Activated T-helper 1 cell treated with Interleukin-2 at 50 U/mL for 16 hours (primary cell): ENCODE results near the gene METRN.
"Not testable (repeated sequence)": the region's sequence is repeated elsewhere in the genome, so short reads cannot be mapped to it uniquely, and the experiment has no call there.

Experiments
- DNase-seq: peaks from one replicate; pipeline ENCODE4 v3.0.0-alpha.2; 2020; ENCODE audit warnings: low read depth

Gene METRN

DNA sequence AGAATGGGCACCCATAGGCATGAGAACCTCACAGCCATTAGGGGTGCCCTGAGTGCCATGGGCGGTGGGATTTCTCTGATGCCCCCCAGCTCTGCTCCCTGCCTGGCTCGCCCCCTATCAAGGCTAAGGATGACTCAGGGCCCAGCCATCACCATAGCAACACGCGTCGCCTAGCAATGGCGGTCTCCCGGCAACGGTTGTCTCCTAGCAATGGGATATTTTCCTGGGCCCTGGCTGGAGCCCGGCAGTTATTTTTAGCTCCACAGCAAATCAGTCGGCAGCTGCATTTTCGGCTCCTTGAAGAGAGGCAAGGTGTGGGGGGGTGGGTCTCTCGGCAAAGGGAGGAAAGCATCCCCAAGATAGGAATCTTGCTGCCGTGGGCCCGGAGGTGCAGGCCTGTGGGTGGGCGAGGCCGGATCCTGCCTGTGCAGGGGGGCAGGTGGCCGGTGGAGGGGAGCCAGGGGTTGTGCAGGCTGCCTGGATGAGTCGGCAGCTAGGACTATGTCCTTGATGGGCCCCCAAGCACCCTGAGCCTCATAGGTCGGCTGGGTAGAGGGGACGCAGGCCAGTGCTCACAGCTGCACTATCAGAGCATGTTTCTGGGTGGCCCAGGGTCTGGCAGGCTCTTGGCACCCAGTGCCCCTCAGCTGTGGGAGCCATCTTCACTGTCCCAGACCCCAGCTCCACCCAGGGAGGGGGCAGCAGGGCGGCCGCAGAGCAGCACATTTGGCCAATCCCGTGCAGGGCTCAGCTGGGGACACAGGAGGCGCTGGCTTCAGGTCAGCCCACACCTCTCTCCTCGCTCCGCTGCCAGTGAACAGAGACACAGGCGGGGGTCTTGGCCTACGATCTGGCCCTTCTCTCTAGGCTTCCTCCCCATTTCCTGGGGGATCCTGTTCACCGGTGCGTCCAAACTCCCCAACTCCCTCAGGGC, 5.1 kb upstream of the METRN start:
- DNase-seq, result no peak

DNA sequence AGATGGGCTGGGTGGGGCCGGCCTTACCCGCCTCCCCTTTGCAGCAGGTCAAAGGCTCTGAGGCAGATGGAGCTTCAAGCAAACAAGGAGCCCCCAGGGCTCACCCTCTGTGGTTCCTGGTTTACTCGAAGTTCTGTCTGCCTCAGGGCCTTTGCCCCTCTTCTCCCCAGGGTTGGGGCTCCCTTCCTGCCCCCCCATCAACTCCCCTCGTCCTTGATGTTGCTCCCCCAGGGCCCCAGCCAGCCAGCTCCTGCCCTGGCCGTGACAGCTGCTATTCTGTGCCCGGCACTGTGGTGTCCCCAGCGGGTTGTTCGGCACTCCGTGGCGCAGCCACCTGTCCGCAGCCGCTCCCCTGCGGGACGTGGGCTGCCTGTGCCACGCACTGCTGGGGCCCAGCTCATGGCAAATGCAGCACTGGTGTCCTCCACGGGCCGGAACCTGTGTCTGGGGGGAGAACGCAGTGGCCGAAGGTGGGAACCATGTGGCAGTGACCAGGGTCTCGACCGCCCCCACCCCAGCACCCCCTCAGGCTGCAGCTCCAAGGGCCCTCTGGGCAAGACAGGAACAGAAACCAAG, 4.3 kb upstream of the METRN start:
- no peak for DNase-seq

DNA sequence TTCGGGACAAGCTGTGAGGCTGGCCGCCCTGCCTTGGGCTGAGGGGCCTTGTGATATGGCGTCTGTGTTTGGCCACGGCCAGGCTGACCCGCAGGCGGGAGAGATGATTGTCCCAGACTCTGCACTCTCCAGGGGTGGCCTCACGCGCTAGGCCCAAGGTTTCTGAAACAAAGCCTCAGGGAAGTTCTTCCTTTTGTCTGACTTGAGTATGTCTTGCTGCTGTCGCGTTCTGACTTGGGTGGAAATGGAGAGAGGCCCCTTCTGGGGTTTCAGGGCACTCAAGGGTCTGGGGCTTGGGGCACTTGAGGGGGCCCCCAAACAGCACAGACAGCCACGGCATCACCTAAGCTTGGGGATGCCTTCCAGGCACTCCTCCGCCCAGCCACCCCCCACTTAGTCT, 3.8 kb upstream of the METRN start:
- DNase-seq, result no peak

DNA sequence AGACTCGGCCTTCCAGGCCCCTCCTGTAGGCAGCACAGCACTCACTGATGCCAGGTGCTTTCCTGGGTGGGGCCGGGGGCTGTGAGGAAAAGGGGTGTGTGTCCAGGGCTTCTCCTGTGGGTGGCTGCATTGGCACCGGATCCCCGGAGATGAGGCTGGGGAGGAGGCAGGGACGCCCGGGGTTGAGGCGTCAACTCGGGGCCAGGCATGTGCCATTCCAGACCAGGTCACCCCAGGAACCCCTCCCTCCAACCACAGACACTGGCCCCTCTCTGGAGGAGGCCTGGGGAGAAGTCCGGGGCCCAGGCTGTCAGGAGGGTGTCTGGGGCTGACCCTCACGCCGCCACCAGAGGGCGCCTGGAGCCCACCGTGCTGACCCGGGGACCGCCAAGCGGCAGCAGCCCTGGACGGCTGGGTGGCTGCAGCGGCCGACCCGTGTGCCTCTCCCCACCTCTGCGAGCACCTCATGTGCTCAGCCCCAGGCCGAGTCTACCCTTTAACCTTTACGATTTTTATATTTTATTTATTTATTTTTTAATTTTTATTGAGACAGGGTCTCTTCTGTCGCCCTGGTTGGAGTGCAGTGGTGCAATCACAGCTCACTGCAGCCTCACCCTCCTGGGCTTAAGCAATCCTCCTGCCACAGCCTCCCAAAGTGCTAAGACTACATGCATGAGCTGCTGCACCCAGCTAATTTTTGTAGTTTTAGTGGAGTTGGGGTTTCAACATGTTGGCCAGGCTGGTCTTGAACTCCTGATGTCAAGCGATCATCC, 3.2 kb upstream of the METRN start:
- peak; percentile 69 for DNase-seq

DNA sequence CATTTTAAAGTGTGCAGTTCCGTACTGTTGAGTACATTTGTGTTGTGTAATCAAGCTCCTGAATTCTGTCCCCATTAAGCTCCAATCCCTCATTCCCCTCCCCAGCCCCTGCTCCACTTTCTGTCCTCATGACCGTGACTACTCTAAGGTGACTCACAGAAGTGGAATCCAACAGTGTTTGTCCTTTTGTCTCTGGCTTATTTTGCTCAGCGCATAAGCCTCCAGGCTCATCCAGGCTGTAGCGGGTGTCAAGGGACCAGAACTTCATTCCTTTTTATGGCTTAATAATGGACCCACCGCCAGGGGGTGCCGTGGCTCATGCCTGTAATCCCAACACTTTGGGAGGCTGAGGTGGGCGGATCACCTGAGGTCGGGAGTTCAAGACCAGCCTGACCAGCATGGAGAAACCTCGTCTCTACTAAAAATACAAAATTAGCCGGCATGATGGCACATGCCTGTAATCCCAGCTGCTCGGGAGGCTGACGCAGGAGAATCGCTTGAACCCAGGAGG, 2.1 kb upstream of the METRN start:
- not testable (repeated sequence) for DNase-seq

DNA sequence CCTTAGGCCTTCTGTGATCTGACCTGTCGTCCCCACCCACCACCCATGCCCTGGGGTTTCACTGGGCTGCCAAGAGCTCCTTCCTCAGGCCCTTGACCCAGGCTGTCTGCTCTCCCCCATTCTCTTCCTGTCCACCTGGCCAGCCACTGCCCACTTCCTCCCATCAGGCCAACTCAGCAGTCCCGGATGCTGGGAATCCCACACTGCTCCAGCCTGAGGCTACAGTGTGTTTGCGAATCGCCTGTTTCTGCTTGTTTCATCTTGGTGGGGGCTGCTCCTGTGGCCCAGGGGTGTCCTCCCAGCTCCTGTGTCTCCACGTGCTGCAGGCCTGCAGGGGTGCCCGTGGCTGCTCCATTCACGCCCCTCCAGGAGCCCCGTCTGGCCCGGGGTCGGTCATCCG, 839 bp upstream of the METRN start:
- no peak for DNase-seq

DNA sequence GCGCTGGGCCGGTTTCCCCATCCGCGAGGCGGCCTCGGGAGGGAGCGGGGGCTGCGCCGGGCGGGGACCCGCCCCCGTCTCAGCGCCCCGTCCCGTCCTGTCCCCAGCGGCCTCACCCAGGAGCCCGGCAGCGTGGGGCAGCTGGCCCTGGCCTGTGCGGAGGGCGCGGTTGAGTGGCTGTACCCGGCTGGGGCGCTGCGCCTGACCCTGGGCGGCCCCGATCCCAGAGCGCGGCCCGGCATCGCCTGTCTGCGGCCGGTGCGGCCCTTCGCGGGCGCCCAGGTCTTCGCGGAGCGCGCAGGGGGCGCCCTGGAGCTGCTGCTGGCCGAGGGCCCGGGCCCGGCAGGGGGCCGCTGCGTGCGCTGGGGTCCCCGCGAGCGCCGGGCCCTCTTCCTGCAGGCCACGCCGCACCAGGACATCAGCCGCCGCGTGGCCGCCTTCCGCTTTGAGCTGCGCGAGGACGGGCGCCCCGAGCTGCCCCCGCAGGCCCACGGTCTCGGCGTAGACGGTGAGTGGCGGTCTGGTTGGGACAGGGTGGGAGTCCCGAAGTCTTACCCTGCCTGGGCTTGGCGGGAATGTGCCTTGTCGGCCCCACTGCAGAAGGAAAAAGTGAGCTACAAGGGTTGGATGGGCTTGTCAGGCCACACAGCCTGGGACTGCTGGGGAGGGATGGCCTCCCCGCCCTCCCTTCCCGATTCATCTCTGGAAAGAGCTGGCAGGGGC, 720 bp downstream of the METRN start:
- no peak for DNase-seq

DNA sequence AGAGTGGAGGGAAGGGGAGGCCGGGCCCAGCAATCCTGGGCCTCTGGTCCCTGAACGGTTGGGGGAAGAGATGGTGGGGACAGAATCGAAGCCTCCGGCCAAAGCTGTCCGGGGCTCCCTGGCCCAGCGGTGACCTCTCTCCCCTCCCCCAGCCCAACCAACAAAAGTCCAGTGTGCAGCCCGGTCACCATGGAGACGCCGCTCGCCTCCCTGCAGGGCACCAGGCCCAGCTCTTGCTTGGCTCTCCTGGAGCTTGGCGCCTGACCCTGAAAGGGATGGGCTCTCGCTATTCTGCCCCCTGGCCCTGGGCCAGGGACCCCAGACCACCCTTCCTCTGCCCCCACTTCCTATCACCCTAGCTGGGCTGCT, 1.3 kb downstream of the METRN start:
- DNase-seq, result no peak

DNA sequence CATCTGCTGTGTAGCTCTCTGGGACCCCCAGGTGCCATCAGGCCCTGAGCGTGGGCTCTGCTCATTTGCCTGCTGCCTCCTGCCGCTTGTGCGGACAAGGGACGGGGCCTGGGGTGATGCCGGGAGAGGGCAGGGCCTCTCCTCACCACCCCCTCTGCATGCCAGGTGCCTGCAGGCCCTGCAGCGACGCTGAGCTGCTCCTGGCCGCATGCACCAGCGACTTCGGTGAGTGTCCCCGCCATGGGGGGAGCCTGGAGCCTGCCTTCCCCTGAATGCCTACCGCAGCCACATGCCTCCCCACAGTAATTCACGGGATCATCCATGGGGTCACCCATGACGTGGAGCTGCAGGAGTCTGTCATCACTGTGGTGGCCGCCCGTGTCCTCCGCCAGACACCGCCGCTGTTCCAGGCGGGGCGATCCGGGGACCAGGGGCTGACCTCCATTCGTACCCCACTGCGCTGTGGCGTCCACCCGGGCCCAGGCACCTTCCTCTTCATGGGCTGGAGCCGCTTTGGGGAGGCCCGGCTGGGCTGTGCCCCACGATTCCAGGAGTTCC, 1.9 kb downstream of the METRN start:
- DNase-seq, result no peak

DNA sequence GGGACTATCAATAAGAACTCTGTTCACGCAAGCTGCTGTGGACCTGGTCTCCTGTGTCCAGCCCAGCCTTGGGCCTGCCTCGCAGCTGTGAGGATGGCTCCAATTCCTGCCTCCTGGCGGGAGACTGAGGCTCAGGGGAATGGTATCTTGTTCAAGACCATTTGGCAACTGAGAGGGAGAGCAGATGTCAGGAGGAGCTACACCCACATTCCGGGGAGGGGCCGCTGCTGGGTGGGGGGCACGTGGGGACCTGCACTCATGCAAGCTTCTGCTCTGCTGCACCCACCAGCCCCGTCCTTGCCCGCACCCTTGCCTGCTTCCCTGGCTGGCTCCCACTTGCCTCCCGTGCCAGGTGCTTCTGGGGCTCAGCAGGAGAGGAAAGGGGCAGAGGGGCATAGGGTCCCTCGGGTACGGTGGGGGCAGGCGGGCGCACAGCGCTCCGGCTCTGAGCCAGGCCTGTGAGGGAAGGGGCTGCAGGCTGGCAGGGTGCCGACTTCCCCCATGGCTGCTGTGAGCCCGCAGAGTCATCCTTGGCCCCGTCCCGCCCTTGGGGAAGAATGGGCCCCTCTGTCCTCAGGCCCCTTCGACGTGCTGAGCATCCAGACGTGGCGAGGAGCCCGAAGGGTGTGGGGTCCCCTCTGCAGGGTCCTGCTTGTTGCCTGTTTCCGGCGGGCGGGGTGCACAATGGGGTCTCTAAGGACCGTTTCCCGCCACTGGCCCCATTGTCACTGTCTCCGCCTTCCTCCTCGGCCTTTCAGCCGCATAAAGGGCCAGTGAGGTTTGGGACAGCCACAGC, 2.7 kb downstream of the METRN start:
- no peak for DNase-seq

DNA sequence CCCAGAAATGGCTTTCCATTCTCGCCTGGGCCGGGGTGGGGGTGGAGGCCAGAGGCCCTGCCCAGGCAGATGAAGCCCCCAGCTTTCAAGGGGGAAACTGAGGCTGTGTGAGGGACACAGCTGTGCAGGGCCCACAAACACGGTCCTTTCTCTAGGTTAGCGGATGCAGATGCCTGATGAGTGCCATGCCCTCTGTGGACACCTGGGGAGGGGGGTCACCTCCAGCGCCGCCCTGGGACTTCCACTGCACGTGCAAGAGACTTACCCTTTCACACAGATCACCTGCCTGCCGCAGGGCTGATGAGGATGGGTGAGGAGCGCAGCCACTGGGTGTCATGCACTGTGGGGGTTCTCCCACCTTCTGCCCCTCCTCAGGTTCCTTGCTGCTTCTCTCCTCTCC, 3.5 kb downstream of the METRN start:
- no peak for DNase-seq

DNA sequence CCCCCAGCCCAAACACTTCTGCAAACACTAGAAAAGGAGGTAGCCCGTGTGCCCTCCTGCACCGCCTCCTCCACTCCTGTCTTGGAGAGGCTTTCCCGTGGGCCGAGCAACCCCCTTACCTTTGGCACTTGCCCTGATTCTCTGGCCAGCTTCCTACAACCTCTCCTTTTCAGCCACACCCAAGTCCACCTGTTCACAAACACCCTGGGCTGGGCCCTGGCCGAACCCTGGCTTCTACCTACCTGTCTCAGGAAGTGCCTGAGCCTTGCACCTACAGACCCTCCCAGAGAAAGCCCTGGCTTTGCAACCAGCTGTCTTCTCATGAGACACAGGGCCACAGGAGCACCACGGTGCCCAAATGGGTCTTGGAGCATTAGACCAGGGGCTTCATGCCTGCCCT, 4.0 kb downstream of the METRN start:
- DNase-seq, result no peak

DNA sequence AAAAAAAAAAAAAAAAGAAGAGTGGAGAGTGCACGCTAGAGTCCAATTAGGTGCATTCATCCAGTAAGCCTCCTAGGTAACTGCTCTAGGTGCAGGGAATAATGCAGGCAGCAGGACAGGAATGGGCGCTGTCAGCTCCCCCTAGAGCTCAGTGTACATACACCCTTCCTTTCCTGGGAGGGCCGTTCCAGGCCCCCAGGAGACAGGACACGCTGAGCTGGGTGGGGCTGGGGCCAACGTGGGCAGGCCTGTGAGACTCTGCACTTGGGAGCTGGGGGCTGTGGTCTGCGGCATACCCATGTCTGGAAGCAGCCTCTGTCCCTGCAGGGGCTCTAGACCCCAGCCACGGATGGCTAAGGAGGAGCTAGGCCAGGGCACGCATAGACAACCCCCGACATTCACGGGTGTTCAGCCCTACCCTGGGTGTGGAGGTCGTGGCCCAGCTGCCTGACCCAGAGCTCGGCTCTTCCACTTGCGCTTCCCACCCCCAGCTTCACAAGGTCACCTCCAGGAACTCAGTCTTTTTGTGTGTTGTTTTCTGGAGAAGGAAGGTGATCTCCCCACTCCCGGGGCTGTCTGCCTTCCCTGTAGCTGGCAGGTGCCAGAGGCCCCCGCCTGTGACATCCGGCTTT, 5.0 kb downstream of the METRN start:
- no peak for DNase-seq

DNA sequence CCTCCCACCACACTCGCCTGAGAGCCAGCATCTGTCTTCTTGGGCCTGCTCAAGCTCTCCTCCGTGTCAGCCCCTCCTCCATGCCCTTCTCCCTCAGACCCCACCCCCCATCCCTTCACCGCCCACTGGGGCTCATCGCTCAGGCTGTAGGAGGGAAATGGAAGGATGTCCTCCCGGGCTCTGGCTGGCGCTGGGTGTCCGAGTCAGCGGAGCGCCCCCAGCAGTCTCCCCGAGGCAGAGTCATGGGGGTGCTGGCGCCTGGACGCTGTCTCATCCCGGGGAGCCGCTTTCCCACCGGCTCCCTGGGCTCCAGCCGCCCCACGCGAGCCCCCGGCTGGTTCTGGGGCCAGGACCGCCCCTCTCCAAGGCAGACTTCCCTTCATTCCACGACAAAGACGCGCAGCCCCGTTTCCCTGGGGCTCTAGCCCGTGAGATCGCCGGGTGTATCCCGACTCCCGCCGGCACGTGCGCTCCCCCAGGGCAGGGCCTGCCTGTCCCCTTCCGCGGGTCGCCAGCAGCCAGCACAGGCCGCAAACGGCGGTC, 5.6 kb downstream of the METRN start:
- DNase-seq, result no peak

DNA sequence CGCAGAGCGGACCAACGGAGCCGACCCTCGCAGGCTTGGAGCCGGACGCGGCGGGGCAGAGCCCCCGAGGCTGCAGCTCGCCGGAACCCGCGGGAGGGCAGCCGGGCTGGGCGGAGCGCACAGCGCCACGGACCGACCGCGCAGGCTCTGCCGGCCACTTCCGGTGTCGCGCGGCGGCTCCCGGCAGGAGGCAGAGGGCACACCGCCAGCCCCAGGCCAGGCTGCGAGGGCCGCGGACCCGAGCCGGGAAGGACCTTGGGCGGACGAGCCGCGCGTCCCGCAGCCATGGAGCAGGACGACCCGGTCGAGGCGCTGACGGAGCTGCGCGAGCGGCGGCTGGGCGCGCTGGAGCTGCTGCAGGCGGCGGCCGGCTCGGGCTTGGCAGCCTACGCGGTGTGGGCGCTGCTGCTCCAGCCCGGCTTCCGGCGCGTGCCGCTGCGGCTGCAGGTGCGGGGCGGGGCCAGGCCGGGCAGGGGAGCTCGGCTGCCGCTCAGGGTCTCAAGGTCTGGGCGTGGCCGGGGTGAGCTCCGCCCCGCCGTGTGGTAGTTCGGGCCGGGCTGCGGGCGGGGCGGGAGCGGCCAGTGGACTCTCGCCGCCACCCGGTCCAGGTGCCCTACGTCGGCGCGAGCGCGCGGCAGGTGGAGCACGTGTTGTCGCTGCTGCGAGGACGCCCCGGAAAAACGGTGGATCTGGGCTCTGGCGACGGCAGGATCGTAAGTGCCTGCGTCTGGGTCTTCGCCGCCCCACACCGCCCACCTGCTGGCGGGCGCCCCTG, 6.3 kb downstream of the METRN start, which contains the start of gene ANTKMT:
Gene ANTKMT, plus strand, starts transcription at position 157 of the 775 bp plus-strand sequence. Its CDS starts 129 bp downstream, at position 286.
- peak; percentile 61 for DNase-seq

DNA sequence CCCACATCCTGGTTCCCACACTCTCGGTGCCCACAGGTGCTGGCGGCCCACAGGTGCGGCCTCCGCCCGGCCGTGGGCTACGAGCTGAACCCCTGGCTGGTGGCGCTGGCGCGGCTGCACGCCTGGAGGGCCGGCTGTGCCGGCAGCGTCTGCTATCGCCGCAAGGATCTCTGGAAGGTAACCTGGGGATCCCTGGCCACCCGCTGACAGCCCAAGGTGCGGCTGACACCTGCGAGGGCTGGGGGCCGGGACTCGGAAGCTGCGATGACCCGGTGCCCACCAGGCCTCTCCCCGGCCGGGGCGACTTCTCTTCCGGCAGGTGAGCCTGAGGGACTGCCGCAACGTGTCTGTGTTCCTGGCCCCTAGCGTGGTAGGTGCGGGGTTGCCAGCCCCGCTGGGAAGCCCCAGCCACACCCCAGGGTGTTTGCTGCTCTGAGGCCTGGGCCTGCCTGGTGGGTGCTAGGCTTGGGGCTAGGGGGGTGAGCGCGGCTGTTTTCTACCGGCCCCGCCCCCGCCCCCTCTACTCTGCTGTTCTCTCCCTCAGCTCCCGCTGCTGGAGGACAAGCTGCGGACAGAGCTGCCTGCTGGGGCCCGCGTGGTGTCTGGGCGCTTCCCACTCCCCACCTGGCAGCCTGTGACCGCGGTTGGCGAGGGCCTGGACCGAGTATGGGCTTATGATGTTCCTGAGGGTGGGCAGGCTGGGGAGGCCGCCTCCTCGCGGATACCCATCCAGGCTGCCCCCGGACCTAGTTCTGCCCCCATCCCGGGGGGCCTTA, 7.0 kb downstream of the METRN start:
- no peak for DNase-seq

DNA sequence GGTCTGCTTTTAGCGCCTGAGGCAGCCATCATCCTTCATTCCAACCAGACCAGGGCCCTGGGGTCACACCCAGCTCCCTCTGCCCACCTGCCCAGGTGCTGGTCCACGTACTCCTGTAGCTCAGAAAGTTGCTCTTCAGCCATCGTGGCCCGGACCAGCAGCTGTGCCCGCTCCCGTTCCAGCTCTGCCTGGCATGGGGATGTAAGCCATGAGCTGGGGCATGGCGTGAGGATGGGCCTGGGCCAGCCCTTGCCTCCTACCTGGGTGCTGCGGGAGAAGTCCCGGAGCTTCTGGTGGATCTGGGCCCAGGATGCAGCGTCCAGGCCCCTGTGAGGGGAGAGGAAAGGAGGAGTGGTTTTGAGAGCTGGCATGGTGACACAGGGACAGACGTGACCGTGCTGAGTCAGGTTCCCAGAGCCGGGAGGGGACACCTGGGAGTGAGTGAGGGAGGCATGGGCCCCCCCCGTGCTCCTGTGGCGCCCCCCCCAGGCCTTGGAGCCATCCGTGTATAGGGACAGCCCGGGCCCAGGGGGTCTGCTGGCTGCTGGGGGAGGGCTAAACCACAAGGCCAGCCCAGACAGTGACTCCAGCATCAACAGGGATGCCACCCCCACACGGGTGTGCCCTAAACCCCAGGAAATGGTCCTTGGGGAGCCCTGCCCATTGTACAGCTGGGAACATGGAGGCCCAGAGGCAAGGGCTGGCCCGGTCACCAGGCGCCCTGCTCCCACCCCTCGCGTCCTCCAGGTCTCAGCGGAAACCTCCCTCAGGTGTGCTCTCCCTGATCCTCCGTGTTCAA, 8.1 kb downstream of the METRN start:
- DNase-seq, result no peak

DNA sequence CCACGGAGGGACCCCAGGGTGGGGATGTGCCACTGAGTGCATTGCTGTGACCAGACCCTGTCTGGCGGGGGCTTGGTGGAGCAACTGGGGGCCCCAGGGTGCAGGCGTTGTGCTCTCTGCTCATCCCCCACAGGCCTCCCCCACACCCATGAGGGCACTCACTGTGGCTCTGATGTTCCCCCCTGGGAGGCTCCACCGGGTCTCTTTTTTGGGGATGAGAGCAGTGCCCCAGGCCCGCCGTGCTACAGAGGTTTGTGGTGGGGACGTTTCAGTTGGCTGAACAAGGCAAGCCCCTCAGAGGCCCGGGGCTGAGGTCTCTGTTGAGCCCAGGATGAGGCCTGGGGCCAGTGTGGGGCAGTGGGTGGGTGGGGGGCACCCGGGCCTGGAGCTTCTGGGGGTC, 8.8 kb downstream of the METRN start:
- no peak for DNase-seq
